Uterus (tissue), 4 donors: Measurements from ENCODE around the gene PLPPR4. TPM values are rescaled to one million over a fixed set of nuclear protein-coding genes. Genes with fewer than 3 reads are reported as not detected.
"Not testable (repeated sequence)": the region's sequence is repeated elsewhere in the genome, so short reads cannot be mapped to it uniquely, and the experiment has no call there.

Experiments used
- DNase-seq, 2 donors: peaks; one replicate each; pipeline ENCODE4 v3.0.0-alpha.2; 2019 to 2020
- H3K27ac ChIP-seq, 2 donors: fragments of 200-600 bp; sonication (generic); 1 replicate in 1 of 2; 2 replicates in 1 of 2; pipeline ENCODE4 v1.5.1; 2016 to 2018
- H3K27me3 ChIP-seq, 2 donors: fragments of 200-600 bp; sonication (generic); one replicate each; pipeline ENCODE4 v1.5.1; 2018 to 2019; ENCODE audit warnings: control low read depth in 1 of 2
- H3K36me3 ChIP-seq, 2 donors: fragments of 200-600 bp; sonication (generic); one replicate each; pipeline ENCODE4 v1.5.1; 2019; ENCODE audit warnings: control low read depth in 1 of 2
- H3K4me1 ChIP-seq, 2 donors: fragments of 200-600 bp; sonication (generic); one replicate each; pipeline ENCODE4 v1.5.1; 2018 to 2019; ENCODE audit warnings: control low read depth in 1 of 2
- H3K4me3 ChIP-seq, 2 donors: fragments of 200-600 bp; sonication (generic); 1 replicate in 1 of 2; 2 replicates in 1 of 2; pipeline ENCODE4 v1.5.1; 2018 to 2019; ENCODE audit warnings: mild to moderate bottlenecking in 1 of 2
- H3K9me3 ChIP-seq, 2 donors: fragments of 200-600 bp; sonication (generic); one replicate each; pipeline ENCODE4 v1.5.1; 2019; ENCODE audit warnings: control low read depth in 1 of 2
- POLR2A ChIP-seq, 2 donors: fragments of 450-650 bp; IDR thresholded peaks; one replicate each; pipeline ENCODE4 v1.6.1; 2016; ENCODE audit warnings: antibody characterized with exemption in 2 of 2, mild to moderate bottlenecking in 1 of 2, moderate library complexity in 1 of 2
- intact Hi-C: fragments of 100-400 bp; cut with DNase I; formaldehyde crosslinking; loops from one replicate; pipeline ENCODE4 v1.15.1; 2023; ENCODE audit warnings: low total_unique reads
- total RNA-seq, 4 donors: library from RNA; depleted of rRNA in 3 of 4; stranded (reverse); fragments of >200 nt in 3 of 4; gene quantifications; one replicate each; pipeline versions ENCODE4 v1.1.0 to v1.2.4, GENCODE V29; 2014 to 2023
- TF ChIP-seq, protein P1 (sequence below), 4 experiments: fragments of 200-600 bp in 2 of 4; fragments of 450-650 bp in 2 of 4; sonication (generic) in 2 of 4; IDR thresholded peaks; one replicate each; pipeline ENCODE4 v1.5.1; 2016 to 2019; ENCODE audit warnings: antibody characterized with exemption in 4 of 4, mild to moderate bottlenecking in 2 of 4, moderate library complexity in 1 of 4
- donor health status: DM: yes; HTN: yes; CAD: no.

The PLPPR4 gene
- total RNA-seq, 4 donors from 2014 or later: under 0.01 to 9.6 (median 1.2) TPM; not detected in 1

DNA sequence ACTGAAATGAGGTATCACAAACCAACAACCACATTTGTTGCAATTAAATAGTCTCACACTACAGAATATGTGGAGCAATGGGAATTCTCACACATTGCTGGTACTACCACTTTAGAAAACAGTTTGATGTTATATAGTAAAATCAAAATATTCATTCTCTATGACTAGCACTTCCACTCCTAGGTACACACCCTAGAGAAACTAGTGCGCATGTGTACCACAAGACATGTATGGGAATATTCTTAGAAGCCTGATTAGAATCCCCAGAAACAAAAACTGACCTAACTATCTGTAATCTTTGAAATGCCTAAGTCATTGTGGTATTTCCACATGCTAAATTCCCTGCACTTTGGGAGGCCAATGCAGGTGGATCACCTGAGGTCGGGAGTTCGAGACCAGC is 18.1 kb upstream of the PLPPR4 start:
- intact Hi-C loops: no loop called here

DNA sequence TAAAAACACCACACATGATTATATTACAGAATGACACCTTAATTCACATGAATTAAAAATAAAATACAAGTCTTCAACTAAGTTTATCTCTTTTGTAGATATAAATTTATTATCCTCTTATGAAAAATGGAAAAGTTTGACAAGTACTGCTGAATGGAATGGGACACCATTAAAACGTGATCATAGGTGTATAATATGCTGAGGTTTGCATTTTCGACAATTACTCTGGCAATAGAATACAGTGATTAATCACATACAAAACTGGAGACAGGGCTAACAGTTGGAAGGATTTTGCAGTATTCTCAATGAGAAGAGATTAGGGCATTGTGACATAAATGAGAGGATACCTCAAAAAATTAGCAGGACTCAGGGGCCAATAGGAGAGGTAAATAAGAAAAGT is 17.1 kb upstream of the PLPPR4 start:
- Histone ChIP-seq H3K4me1 (no peaks in the 10 kb centered on the region), H3K4me3 (no peak overlapping the region), H3K36me3 (peaks cover 0 to 3% of the 10 kb centered on the region in 2 donors), H3K27me3 (no peaks in the 10 kb centered on the region), H3K9me3 (no peaks in the 10 kb centered on the region), H3K27ac (no peak overlapping the region)
- no peak for TF ChIP-seq POLR2A (IDR thresholded peaks at IDR 0.05)
- TF ChIP-seq, protein P1, sequence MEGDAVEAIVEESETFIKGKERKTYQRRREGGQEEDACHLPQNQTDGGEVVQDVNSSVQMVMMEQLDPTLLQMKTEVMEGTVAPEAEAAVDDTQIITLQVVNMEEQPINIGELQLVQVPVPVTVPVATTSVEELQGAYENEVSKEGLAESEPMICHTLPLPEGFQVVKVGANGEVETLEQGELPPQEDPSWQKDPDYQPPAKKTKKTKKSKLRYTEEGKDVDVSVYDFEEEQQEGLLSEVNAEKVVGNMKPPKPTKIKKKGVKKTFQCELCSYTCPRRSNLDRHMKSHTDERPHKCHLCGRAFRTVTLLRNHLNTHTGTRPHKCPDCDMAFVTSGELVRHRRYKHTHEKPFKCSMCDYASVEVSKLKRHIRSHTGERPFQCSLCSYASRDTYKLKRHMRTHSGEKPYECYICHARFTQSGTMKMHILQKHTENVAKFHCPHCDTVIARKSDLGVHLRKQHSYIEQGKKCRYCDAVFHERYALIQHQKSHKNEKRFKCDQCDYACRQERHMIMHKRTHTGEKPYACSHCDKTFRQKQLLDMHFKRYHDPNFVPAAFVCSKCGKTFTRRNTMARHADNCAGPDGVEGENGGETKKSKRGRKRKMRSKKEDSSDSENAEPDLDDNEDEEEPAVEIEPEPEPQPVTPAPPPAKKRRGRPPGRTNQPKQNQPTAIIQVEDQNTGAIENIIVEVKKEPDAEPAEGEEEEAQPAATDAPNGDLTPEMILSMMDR (IDR thresholded peaks at IDR 0.05): no peak
- intact Hi-C loops: no loop called here
- no peak for DNase-seq

More for the DNA sequence above, 18.1 kb upstream of the PLPPR4 start:
- Histone ChIP-seq H3K4me1 (no peaks in the 10 kb centered on the region), H3K27ac (no peak overlapping the region), H3K4me3 (no peak overlapping the region), H3K36me3 (peaks cover 0 to 3% of the 10 kb centered on the region in 2 donors), H3K9me3 (no peaks in the 10 kb centered on the region), H3K27me3 (no peaks in the 10 kb centered on the region)
- no peak for TF ChIP-seq POLR2A (IDR thresholded peaks at IDR 0.05)
- TF ChIP-seq, protein P1 (IDR thresholded peaks at IDR 0.05): no peak
- DNase-seq: no peak

DNA sequence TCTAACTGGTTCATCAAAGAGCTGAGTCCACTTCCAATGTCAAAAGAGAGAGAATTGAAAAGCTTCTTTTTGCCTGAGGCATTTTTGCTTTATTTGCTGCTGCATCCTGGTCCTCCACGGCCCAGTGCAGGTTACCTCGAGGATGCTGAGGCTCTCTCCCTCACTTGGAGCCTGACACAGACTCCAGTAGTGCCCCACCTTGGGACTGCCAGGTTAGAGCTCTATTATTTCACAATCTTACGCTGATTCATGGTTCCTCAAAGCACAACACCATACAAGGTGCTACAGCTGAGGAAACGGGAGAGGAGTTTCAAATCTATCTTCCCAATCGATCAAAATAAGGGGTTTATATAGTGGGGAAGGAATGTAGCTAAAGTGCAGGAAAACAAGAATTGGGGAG is 13.6 kb upstream of the PLPPR4 start:
- intact Hi-C loops: no loop called here
- TF ChIP-seq, protein P1 (IDR thresholded peaks at IDR 0.05): no peak
- TF ChIP-seq POLR2A (IDR thresholded peaks at IDR 0.05): no peak
- H3K4me1 ChIP-seq: no peaks in the 10 kb centered on the region
- H3K27ac ChIP-seq: no peak overlapping the region
- DNase-seq: no peak
- peaks cover 0 to 3% of the 10 kb centered on the region in 2 donors for H3K36me3 ChIP-seq
- no peaks in the 10 kb centered on the region for H3K9me3 ChIP-seq
- no peaks in the 10 kb centered on the region for H3K27me3 ChIP-seq
- H3K4me3 ChIP-seq: no peak overlapping the region

DNA sequence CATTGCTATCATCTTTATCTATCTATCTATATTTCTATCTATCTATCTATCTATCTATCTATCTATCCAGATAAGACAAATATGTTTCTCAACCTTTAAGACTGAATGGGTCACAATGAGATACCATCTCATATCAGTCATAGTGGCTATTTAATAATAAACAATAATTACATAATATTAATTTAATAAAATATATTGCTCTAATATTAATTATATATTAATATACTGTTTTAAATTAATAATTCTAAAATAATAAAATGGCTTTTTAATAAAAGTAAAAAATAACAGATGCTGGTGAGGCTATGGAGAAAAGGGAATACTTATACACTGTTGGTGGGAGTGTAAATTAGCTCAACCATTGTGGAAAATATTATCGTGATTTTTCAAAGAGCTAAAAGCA is 13.0 kb upstream of the PLPPR4 start:
- peaks cover 0 to 3% of the 10 kb centered on the region in 2 donors for H3K36me3 ChIP-seq
- TF ChIP-seq, protein P1 (IDR thresholded peaks at IDR 0.05): no peak
- no peak for TF ChIP-seq POLR2A (IDR thresholded peaks at IDR 0.05)
- H3K9me3 ChIP-seq: no peaks in the 10 kb centered on the region
- no peaks in the 10 kb centered on the region for H3K27me3 ChIP-seq
- DNase-seq: no peak
- H3K27ac ChIP-seq: no peak overlapping the region
- H3K4me1 ChIP-seq: no peaks in the 10 kb centered on the region
- intact Hi-C loops: no loop called here
- H3K4me3 ChIP-seq: no peak overlapping the region

DNA sequence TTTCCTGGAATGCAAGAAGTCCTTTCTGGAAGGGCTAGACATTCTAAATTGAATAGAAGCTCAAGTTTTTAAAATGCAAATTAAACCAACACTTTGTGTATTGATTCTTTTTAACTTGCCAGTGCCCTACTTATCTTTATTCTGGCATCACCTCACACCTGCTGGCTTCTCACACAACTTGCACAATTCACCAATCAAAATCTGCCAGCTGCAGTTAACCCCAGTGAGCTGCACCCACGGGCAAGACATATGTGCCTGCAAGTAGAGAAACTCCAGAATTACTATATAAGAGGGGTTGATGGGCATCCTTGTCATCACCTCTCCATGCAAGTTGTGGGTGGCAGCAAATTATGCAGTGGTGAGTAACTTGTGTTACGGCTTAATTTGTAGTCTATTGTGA is 11.7 kb upstream of the PLPPR4 start:
- no peaks in the 10 kb centered on the region for H3K27me3 ChIP-seq
- no peak overlapping the region for H3K27ac ChIP-seq
- no peaks in the 10 kb centered on the region for H3K4me1 ChIP-seq
- no peak for DNase-seq
- no peak overlapping the region for H3K4me3 ChIP-seq
- H3K9me3 ChIP-seq: no peaks in the 10 kb centered on the region
- peaks cover 0 to 3% of the 10 kb centered on the region in 2 donors for H3K36me3 ChIP-seq
- intact Hi-C loops: no loop called here
- no peak for TF ChIP-seq POLR2A (IDR thresholded peaks at IDR 0.05)
- TF ChIP-seq, protein P1 (IDR thresholded peaks at IDR 0.05): no peak

DNA sequence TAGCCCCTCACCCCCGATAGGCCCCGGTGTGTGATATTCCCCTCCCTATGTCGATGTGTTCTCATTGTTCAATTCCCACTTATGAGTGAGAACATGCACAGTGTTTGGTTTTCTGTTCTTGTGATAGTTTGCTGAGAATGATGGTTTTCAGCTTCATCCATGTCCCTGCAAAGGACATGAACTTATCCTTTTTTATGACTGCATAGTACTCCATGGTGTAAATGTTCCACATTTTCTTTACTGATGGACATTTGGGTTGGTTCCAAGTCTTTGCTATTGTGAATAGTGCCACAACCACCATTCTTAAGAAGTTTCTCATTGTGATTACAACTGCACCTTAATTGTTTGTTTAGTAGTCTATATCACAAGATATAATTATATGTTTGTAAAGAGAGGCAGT is 3.9 kb upstream of the PLPPR4 start:
- H3K4me3 ChIP-seq, H3K27ac ChIP-seq, H3K4me1 ChIP-seq, intact Hi-C loops, H3K27me3 ChIP-seq, DNase-seq, H3K9me3 ChIP-seq, H3K36me3 ChIP-seq: not testable (repeated sequence)
